Neuronal stem cell (in vitro differentiated cells): Measurements from ENCODE around the gene TIMM17B.

ENCODE experiments used
- DNase-seq: peaks from one replicate; pipeline ENCODE4 v3.0.0-alpha.2; 2013; ENCODE audit warnings: low spot score
- H2AFZ ChIP-seq: one replicate; pipeline ENCODE4 v1.6.1; 2013; ENCODE audit warnings: mild to moderate bottlenecking, low read length, inconsistent platforms
- H2AK5ac ChIP-seq: 2 replicates; pipeline ENCODE4 v1.6.1; 2013; ENCODE audit warnings: low read depth, mild to moderate bottlenecking, inconsistent platforms, low read length, moderate library complexity, mixed read lengths
- H2BK120ac ChIP-seq: 2 replicates; pipeline ENCODE4 v1.6.1; 2013; ENCODE audit warnings: low read depth, mild to moderate bottlenecking, inconsistent platforms, low read length, moderate library complexity, mixed read lengths
- H2BK12ac ChIP-seq: one replicate; pipeline ENCODE4 v1.6.1; 2013; ENCODE audit warnings: low read length, inconsistent platforms
- H2BK15ac ChIP-seq: 2 replicates; pipeline ENCODE4 v1.6.1; 2013; ENCODE audit warnings: mild to moderate bottlenecking, low read length, inconsistent platforms, mixed read lengths
- H2BK5ac ChIP-seq: one replicate; pipeline ENCODE4 v1.6.1; 2013; ENCODE audit warnings: inconsistent platforms, mild to moderate bottlenecking, low read length, moderate library complexity
- H3K14ac ChIP-seq: one replicate; pipeline ENCODE4 v1.6.1; 2013; ENCODE audit warnings: low read length, inconsistent platforms
- H3K18ac ChIP-seq: 2 replicates; pipeline ENCODE4 v1.6.1; 2013; ENCODE audit warnings: low read length, inconsistent platforms
- H3K23ac ChIP-seq: 2 replicates; pipeline ENCODE4 v1.6.1; 2013; ENCODE audit warnings: low read depth, mild to moderate bottlenecking, mixed read lengths, low read length, inconsistent platforms; ENCODE audit not compliant: poor library complexity
- H3K27ac ChIP-seq: replicated peaks from 3 replicates; pipeline ENCODE4 v1.5.1; 2013; ENCODE audit warnings: low read length, inconsistent platforms
- H3K27me3 ChIP-seq, 3 experiments: 2 replicates each; pipeline ENCODE4 v1.6.1; 2013; ENCODE audit warnings: low read length in 3 of 3, mild to moderate bottlenecking in 2 of 3, inconsistent platforms in 1 of 3, low read depth in 1 of 3, mixed read lengths in 1 of 3, moderate library complexity in 1 of 3; ENCODE audit not compliant: control insufficient read depth in 3 of 3, insufficient read depth in 3 of 3
- H3K36me3 ChIP-seq, 2 donors: replicated peaks in 1 of 2; 2 replicates each; pipeline ENCODE4 v1.6.1; 2013; ENCODE audit warnings: low read length in 2 of 2; ENCODE audit not compliant: control insufficient read depth in 2 of 2, insufficient read depth in 2 of 2
- H3K4ac ChIP-seq: 2 replicates; pipeline ENCODE4 v1.6.1; 2013; ENCODE audit warnings: inconsistent platforms, mild to moderate bottlenecking, low read length, moderate library complexity
- H3K4me1 ChIP-seq, 2 donors: 1 replicate in 1 of 2; 2 replicates in 1 of 2; pipeline ENCODE4 v1.6.1; 2013; ENCODE audit warnings: low read length in 2 of 2, low read depth in 1 of 2; ENCODE audit not compliant: control insufficient read depth in 2 of 2, insufficient read depth in 1 of 2
- H3K4me2 ChIP-seq: one replicate; pipeline ENCODE4 v1.6.1; 2013; ENCODE audit warnings: mild to moderate bottlenecking, low read length, inconsistent platforms; ENCODE audit not compliant: insufficient read depth, poor library complexity, severe bottlenecking
- H3K4me3 ChIP-seq, 2 donors: 2 replicates each; pipeline ENCODE4 v1.5.1; 2013; ENCODE audit warnings: low read length in 2 of 2, mild to moderate bottlenecking in 2 of 2, inconsistent platforms in 1 of 2, moderate library complexity in 1 of 2
- H3K79me1 ChIP-seq: one replicate; pipeline ENCODE4 v1.6.1; 2013; ENCODE audit warnings: low read depth, mild to moderate bottlenecking, inconsistent platforms, low read length, moderate library complexity
- H3K9ac ChIP-seq: one replicate; pipeline ENCODE4 v1.6.1; 2013; ENCODE audit warnings: mild to moderate bottlenecking, low read depth, low read length, inconsistent platforms; ENCODE audit not compliant: poor library complexity
- H3K9me3 ChIP-seq, 2 donors: replicated peaks in 1 of 2; 2 replicates each; pipeline versions ENCODE3 to v1.6.1; 2013; ENCODE audit warnings: low read length in 2 of 2, mild to moderate bottlenecking in 2 of 2, inconsistent platforms in 1 of 2, low read depth in 1 of 2, mixed read lengths in 1 of 2, moderate library complexity in 1 of 2; ENCODE audit not compliant: control insufficient read depth in 2 of 2, insufficient read depth in 1 of 2
- H4K8ac ChIP-seq: one replicate; pipeline ENCODE4 v1.6.1; 2013; ENCODE audit warnings: low read depth, mild to moderate bottlenecking, inconsistent platforms, low read length, moderate library complexity
- H4K91ac ChIP-seq: one replicate; pipeline ENCODE4 v1.6.1; 2013; ENCODE audit warnings: low read length, low read depth, mild to moderate bottlenecking, inconsistent platforms; ENCODE audit not compliant: poor library complexity
- WGBS, 2 donors: extraction: QIAGEN DNeasy Blood & Tissue Kit; methylation state at CpG; one replicate each; pipeline ENCODE4 v1.1.7; 2013; ENCODE audit warnings: missing lambda C conversion rate in 2 of 2, mixed read lengths in 1 of 2; ENCODE audit not compliant: insufficient read length in 2 of 2, insufficient replicate concordance in 1 of 2; ENCODE audit errors: extremely low coverage in 2 of 2; 5-methylcytosine and 5-hydroxymethylcytosine counted together

TIMM17B gene

DNA sequence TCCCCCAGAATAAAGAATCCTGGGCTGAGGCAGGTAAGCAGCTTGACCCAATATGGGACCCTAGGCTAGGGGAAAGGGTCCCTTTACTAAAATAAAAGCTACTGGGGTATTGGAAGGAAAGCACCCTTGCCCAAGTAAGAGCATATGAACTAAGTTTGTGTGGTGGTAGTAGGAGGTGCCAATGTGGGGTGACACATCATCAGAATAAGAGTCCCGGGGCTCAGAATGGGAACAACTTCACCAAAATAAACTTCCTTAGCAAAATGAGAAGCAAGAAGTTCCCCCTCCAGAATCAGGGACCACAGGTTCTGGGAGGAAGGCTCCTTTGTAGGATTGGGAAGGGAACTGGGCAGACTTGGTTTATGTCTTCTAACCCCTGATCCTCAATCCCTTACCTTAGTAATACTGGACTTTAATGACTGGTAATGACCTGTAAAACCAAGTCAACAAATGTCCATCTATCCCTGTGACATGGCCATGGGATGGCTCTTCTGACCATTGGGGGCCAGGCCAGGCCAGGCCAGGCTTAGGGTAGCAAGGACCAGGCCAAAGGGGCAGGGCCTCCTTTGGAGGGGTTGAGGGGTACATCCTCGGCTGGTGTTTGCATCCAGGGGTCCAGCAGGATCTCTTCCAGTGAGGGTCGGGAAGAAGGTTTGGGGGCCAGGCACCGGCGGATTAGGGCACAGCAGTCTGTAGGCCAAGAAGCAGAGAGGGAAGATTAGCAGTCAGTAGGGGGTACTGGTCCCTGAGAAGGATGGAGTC is 16.2 kb upstream of the TIMM17B start:
- H3K27me3 ChIP-seq, result no peaks in the 10 kb centered on the region
- H2BK12ac ChIP-seq, result no peak overlapping the region
- no peak overlapping the region for H2AFZ ChIP-seq
- H4K91ac ChIP-seq, result no peak overlapping the region
- no peak overlapping the region for H2BK15ac ChIP-seq
- H3K18ac ChIP-seq, result no peak overlapping the region
- no peak overlapping the region for H4K8ac ChIP-seq
- no peak overlapping the region for H2BK120ac ChIP-seq
- H3K4me3 ChIP-seq, result no peak overlapping the region
- H3K4me2 ChIP-seq, result no peak overlapping the region
- no peak overlapping the region for H3K14ac ChIP-seq
- no peak for DNase-seq
- peaks cover 0 to 6% of the 10 kb centered on the region in 2 donors for H3K4me1 ChIP-seq
- no peaks in the 10 kb centered on the region for H3K79me1 ChIP-seq
- no peak overlapping the region for H3K27ac ChIP-seq
- no peak overlapping the region for H3K9ac ChIP-seq
- no peak overlapping the region for H3K23ac ChIP-seq
- WGBS, 2 donors, result no CpG with 5 or more reads among the region's 5 CpGs
- H2BK5ac ChIP-seq, result no peak overlapping the region
- no peak overlapping the region for H3K4ac ChIP-seq
- H3K9me3 ChIP-seq, result no peaks in the 10 kb centered on the region
- no peak overlapping the region for H2AK5ac ChIP-seq
- H3K36me3 ChIP-seq, result peaks cover 0 to 16% of the 10 kb centered on the region in 2 donors

DNA sequence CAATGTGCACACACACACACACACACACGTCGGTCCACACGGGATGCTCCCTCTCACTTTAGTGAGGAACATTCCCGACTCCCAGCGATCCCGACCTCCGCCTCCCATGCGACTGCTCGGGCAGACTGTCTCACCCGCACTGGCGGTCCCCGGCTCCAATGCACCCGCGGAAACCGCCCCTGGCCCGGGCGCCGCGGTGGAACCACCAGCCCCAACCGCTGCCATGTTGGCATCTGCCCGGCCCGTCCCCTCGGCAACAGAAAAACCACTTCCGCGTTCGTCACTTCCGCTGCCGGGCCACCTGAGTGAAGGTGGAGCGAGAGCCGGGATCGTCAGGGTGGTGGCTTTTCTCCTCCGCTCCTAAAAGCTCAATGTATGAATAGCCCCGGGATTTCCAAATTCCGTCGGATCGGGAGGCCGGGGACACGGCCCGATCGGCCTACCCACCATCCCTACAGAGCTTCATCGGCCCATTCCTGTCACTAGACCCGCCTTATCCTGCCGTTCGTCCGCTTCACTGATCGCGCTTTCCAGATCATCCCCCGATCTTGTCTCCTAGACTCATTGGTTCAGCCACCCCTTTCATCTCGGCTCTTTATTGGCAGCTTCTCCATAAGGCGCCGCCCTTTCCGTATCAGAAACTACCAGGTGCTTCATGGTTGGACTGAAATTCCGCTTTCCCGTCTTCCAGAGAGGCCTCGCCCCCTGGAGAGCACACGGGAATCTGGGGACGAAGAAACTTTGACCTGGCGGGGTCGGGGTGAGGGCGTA is 14.0 kb upstream of the TIMM17B start, which contains the start of gene SLC35A2:
Gene SLC35A2, minus strand, starts transcription at position 235 of the 771 bp plus-strand sequence. Its CDS starts 10 bp downstream, at position 225.
- Histone ChIP-seq H3K23ac (peak within 1 kb of the TSS; percentile 96), H3K27me3 (no peaks in the 10 kb centered on the region), H3K14ac (no peak within 1 kb of the TSS), H2BK5ac (no peak within 1 kb of the TSS), H3K9me3 (no peaks in the 10 kb centered on the region), H2BK15ac (no peak within 1 kb of the TSS), H2AK5ac (no peak within 1 kb of the TSS), H2AFZ (peak within 1 kb of the TSS; percentile 81), H3K4ac (no peak within 1 kb of the TSS), H3K18ac (peak within 1 kb of the TSS; percentile 48), H3K4me3 (peak within 1 kb of the TSS; percentile 64 to 97), H4K8ac (no peak within 1 kb of the TSS), H3K4me2 (peak within 1 kb of the TSS; percentile 62), H4K91ac (no peak within 1 kb of the TSS), H3K9ac (peak within 1 kb of the TSS; percentile 90), H3K79me1 (no peaks in the 10 kb centered on the region), H3K36me3 (peaks cover 0 to 21% of the 10 kb centered on the region in 2 donors), H2BK120ac (no peak within 1 kb of the TSS), H3K4me1 (no peaks in the 10 kb centered on the region), H2BK12ac (no peak within 1 kb of the TSS), H3K27ac (peak within 1 kb of the TSS; percentile 70)
- DNase-seq, result peak; percentile 48
- WGBS, 2 donors, result no CpG with 5 or more reads among the region's 60 CpGs

DNA sequence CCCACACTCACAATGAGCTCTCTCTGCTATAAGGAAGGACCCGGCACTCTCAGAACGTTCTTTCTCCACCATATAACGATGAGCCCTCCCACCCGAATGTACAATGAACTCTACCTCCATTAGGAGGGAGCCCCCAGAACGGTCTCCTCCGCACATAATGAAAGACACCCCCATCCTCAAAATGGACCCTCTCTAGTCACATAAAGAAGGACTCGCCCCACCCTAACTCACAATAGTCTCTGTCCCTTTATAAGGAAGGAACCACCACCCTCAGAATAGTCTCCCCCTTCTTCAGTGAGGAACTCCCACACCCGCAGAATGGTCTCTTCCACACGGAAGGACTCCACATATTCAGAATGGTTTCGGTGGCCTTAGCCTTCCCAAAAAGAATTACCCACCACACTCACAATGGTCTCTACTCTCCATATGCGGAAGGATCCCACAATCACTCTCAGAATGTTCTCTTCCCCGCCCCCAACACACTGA is 13.4 kb upstream of the TIMM17B start:
- Histone ChIP-seq H3K27ac (no peak overlapping the region), H3K14ac (no peak overlapping the region), H3K27me3 (no peaks in the 10 kb centered on the region), H4K91ac (no peak overlapping the region), H3K4me2 (peak overlapping the region; percentile 62), H3K9me3 (no peaks in the 10 kb centered on the region), H3K79me1 (no peaks in the 10 kb centered on the region), H2BK15ac (no peak overlapping the region), H2BK120ac (no peak overlapping the region), H3K18ac (no peak overlapping the region), H4K8ac (no peak overlapping the region), H2BK5ac (no peak overlapping the region), H3K36me3 (peaks cover 0 to 25% of the 10 kb centered on the region in 2 donors), H2AFZ (peak overlapping the region; percentile 81), H2AK5ac (no peak overlapping the region), H2BK12ac (no peak overlapping the region), H3K4me3 (peak overlapping the region; percentile 64 to 97), H3K23ac (peak overlapping the region; percentile 96), H3K9ac (peak overlapping the region; percentile 90), H3K4ac (no peak overlapping the region), H3K4me1 (no peaks in the 10 kb centered on the region)
- no CpG with 5 or more reads among the region's 12 CpGs for whole genome bisulfite sequencing, 2 donors
- no peak for DNase-seq
